GM19455 (cell line): Measurements from ENCODE around the gene RMP24.

Experiments
- ATAC-seq: cut with Tn5 transposase; IDR thresholded peaks from one replicate; pipeline ENCODE4 v1.9.1; 2021; ENCODE audit not compliant: unreplicated experiment

Gene RMP24

DNA sequence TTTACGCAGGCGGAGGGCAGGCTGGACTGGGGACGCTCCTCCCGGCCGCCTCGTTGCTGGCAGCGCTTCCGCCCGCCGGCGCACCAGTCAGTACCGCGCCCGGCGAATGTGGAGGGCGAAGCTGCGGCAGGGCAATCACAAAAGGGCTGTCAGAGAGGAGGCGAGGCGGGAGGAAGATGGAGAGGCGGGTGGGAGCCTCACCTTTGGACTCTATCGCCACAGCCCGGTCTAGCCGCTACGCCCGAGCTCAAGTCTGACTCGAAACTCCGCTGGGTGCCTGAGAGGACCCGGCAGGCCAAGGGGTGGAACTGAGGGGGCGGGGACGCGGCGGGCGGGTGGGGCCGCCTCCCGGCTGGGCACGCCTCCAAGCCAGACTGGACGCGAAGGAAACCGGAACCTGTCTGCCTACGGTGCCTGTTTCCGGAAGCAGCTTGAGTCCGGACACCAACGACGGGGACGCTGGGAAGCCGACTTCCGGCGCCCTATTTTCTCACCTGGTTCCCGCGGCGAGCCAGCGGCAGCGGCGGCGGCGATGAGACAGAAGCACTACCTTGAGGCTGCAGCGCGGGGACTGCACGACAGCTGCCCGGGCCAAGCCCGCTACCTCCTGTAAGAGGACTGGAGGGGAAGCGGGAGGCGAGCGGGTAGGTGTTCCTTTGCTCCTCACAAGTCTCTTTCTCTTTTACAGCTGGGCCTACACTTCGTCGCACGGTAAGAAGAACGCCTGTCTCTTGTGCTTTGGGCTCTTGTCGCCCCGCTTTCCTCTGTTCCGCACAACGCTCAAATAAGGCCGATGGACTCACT is at the start of gene RMP24:
Gene RMP24, plus strand, starts transcription at position 483 of the 804 bp plus-strand sequence.
- ATAC-seq, result peak; percentile 89

DNA sequence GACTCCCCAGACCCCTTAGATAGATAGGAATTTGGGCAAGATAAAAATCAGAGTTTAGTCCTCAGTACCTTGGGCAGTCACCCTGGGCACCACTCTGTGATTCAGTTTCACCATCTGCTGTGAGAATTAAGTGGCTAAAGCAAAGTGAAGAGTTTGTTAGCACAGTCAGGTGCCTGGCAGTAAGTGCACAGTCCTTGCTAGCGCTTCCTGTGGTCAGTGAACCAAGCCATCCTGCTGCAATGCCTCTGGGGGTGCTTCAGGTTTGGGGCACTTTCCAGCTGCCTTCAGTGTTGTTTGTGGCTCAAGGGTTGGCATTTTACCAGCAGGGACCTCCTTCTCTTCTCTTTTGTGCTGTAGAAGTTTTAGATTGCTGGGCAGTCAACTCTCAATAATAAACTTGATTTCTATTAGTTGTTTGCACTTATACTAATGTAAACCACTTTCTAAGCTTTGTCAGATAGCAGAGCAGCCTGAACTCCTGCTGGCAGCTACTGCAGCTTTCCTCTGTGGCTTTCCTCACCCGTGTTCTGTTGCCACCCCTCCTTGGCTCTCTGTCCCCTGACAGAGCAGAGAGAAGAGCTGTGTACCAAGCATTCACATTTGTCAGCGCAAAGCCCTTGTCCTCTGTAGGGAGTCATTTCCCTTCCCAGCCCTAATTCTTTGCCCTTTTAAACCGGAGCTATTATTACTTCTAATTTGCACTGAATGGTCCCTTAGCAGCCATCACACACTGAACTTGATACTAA is 48.4 kb upstream of the RMP24 start:
- ATAC-seq, result no peak

DNA sequence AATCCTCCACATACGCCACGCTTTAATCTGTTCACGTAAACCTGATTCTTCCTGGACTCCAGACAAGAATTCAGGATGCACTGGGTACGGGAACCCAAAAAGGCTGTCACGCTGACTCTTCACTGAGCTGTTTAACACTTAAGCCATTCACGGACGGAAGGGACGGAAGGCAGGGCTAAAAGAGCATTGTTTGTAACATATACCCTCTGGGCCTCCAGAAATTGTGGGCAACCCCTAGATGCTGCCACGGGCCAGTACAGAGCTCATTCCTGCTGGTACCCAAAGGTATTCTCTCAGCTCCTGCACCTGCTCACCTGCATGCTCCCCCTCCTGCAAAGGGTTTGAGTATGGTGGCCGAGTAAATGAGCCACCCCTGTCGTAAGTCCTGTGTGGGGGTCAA is 45.6 kb upstream of the RMP24 start:
- ATAC-seq, result no peak

DNA sequence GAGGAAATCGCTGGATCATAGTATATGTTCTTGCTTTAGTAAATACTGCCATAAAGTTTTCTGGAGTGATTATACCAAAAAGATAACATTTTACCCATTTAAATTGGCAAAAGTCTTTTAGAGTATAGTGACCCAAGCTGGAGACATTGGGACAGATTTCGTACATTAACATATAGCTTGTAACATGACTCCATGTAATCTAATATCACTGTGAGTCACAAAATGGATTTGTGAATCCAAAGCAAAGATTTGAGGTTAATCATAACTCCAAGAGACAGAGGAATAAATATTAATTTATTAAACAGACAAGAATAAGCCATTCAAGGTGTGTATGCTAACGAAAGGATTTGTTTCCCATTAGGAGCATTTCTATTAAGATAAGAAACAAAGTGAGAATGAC is 45.0 kb upstream of the RMP24 start:
- ATAC-seq, result no peak

DNA sequence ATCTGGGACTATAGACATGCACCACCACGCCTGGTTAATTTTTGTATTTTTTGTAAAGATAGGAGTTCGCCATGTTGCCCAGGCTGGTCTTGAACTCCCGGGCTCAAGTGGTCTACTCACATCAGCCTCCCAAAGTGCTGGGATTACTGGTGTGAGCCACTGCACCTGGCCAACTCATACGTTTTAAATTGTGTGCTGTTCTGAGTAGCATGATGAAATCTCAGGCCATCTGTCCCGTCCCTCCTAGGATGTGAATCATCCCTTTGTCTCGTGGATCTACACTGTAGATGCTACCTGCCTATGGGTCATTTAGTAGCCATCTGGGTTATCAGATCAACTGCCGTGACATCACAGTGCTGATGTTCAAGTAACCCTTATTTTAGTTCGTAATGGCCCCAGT is 38.5 kb upstream of the RMP24 start:
- no peak for ATAC-seq

DNA sequence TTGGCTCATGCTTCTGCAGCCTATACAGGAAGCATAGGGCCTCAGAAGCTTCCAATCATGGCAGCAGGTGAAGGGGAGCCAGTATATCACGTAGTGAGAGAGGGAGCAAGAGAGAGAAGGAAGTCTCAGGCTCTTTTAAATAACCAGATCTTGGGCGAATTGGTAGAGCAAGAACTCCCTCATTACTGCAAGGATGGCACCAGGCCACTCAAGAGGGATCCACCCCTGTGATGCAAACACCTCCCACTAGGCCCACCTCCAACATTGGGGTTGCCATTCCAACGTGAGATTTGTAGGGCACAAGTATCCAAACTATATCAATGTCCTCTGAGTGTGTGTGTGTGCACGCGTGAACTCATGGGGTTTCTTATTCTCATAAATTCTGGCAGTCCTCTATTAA is 37.6 kb upstream of the RMP24 start:
- no peak for ATAC-seq

DNA sequence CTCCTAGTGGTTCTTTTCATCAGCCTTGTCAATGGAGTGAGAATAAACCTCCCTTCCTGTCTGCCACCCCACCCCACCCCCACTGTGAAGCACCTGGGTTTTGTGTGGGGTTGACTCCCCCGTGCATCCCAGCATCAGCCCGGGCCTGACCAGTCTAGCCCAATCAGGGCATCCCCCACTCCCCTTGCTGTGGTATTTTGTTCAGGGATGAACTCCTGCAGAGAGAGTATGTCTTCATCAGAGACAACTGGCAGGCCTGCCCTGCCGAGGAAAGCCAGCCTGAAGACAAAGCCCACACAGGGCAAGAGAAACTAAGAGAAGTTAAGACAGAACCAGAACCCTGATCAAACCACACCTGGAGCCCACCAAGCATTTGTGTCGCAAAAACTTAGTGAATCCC is 36.7 kb upstream of the RMP24 start:
- no peak for ATAC-seq

DNA sequence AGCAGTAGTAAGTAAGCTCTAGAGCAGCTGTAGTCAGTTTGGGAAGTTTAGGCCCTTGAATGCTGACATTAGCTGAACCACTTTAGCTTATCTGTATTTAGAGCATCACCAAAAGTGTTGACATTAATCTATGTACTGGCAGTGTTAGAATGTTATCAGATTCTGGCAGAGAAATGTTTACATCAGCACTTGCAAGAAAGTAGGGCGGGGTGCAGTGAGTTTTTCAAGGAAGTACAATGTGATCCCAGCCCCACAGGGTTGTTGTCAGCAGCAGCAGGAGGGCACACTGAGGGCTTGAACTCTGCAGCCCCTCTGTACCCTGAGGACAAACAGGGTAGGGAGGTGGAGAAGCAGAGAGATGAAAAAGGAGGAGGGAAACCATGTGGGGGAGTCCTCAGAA is 35.5 kb upstream of the RMP24 start:
- no peak for ATAC-seq

DNA sequence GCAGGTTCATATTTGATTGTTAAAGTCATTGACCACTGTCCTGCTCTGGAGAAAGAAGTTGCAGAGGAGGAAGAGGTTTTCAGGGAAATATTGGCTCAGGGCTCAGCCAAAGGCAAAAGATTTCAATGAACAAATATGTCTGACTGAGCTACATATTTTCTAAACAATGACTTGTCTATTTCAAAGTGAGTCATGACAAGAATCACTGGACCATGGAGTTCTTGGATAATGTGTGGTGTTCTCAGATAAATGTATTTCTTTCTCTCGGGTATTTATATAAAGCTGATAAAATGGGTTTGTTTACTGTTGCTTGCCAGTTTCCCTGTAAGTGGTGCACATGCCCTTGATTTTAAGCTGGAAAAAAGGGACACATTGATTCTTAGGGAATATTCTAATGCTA is 34.3 kb upstream of the RMP24 start:
- ATAC-seq, result no peak

DNA sequence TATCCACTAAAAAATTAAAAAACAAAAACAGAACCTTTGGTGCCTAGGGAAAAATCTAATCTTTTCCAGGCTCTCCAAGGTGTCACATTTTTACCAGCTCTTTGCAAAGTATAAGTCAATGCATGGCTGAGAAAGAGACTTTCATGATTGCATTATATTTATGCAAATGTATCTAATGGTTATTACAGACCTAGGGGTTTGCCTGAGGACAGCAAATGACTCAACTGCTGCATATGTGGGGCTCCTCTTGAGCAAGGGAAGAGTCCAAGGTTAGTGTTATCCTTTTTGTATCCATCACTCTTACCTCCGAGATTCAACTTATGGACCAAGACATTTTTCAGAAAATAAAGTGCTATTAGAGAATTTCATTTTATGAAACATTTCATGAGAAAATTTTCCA is 33.9 kb upstream of the RMP24 start:
- ATAC-seq, result no peak

DNA sequence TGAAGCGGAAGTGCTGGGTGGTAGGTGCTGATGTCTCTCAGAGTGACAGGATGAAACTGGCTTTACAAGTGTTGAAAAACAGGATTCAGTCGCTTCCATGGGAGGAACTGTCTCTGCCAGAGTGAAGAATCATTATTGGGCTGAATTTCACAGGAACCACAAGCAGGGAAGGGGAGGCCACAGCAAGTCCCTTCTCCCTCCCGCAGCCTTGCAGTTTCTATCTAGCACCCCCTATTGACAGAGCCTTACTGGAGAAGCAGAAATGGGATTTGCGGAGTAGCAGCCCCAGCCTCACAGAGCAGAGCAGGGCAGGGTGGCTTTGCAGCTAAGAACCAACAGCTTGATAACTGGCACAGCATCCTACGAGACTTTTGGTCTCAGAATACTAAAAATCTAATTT is 33.3 kb upstream of the RMP24 start:
- ATAC-seq, result no peak

DNA sequence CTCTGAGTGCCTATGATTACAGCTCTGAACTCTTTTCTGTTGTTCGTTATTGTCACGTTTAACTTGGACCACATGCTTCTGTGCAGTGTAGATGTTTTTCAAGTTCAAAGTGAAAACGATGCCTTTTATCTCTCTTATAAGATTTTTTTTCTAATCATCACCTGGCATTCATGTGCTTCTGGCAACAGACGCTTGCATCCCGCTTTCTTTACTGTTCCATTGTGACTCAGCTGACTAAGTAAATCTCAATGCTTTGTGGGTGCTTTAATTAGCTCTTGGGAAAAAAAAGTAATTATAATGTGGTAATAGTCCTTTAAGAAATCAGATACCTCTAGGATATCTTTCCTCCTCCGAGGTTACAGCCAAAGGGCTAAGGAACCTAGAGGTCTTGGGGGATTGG is 31.2 kb upstream of the RMP24 start:
- no peak for ATAC-seq

DNA sequence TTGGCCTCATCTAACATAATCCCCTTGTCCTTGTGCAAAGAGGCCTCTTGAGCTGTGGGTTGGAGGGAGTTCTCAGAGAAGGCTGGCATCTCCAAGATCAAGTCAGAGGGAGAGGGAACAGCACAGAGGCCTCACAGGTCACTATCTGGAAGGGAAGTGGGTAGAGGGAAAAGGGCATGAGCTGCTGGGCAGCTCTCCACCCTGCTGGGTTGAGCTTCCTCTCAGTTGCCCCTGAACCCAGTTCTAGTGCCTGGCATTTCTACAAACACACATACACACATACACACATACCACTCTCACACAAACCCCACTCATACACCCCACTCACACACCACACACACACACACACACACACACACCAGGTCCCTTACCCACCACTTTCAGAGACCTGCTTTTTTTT is 30.3 kb upstream of the RMP24 start:
- no peak for ATAC-seq

DNA sequence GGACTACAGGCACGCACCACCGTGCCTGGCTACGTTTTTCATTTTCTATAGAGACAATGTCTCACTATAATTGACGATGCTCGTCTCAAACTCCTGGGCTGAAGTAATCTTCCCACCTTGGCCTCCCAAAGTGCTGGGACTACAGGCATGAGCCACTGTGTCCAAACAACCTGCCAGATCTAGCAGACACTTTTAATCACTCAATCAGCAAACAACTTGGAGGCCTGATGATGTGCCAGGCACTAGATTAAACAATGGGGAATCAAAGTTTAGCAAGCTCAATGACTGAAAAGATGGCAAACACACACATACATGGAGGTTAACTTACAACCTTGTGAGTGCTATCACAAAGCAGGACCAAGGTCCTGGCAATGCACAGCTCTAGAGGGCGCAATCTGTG is 29.8 kb upstream of the RMP24 start:
- ATAC-seq, result no peak

DNA sequence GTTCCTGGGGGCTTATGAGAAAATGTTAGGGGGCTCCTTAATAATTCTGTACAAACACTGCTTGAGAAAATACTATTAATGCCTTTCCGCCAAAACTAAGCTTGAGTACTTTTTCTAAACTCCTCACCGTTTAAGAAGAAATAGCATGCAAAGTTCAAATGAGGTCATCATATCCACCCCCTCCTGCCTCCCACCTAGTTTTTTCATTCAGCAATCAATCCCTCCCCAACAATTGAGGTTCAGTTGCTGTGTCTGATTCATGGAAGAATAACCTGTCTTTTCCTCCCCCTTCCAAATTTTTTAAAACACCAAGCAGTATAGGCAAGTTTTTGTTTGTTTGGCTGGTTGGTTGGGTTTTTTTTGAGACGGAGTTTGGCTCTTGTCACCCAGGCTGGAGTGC is 24.4 kb upstream of the RMP24 start:
- no peak for ATAC-seq

DNA sequence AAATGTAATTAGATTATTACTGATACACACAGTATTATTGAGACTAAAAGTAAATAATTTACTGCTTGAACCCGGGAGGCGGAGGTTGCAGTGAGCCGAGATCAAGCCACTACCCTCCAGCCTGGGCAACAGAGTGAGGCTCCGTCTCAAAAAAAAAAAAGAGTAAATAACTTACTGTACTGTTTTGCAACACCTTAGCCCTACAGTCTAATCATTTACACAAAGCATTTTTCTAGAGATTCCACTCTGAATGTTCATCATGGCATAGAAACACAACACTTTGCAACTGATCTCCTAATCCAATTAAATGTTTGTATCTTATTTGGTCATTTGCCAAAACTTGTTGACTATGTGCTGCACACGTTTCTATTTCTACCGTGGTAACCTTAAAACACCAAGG is 23.4 kb upstream of the RMP24 start:
- no peak for ATAC-seq

DNA sequence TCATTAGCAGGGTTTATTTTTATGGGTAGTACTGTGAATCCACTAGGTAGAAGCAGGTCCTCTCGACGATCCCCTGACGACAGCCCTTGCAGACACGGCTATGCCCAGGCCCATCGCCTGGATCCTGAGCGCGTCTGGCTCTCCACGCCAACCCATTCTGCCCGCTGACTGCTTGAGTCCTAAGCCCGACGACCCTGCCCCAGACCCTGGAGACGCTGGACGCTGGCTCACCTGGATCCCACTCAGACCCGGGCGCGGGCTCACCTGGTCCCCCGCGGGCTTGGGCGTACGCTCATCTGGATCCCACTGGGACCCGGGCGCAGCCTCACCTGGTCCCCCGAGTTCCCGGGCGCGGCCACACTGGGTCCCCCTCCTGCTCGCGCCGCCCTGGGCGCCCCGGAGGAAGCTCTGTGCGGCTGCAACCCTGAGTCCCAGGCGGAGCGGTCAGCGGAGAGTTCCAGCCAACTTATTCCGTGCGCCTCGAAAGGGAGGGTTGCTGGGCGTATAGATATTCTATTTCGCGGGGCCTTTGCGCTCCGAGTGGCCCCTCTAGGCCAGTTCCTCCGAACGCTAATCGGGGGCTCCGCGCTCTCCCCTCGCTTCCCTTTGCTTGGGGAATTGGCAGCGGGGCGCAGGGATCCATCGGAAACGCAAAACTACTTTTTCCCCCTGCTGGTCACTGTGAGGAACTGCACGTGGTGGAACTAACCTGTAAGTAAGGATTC is 22.4 kb upstream of the RMP24 start:
- peak; percentile 75 for ATAC-seq

DNA sequence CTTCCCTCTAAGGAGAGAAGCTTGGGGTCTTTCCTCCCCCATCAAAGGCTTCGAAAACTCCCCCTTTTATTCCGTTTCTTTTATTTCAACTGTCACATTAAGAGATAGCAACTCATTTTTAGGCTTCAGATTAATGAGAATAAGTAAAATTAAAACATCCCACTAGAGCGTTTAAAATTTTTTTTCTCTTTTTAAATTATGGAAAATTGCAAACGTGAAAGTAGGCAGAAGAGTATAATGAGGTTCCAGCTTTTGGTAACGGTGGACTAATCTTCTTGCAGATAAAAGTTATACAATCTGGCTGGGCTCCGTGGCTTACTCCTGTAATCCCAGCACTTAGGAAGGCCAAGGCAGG is 21.9 kb upstream of the RMP24 start:
- ATAC-seq, result no peak

DNA sequence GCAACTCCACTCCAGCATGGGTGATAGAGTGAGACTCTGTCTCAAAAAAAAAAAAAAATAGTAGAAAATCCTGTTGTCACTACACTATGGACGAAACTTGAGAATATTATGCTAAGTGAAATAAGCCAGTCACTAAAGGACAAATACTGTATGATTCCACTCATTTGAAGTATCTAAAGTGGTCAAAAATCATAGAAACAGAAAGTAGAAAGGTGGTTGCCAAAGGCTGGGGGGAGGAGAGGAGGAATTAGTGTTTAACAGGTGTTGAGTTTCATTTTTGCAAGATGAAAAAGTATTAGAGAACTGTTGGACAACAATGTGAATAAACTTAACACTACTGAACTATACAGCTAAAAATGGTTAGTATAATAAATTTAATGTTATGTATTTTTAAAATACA is 18.8 kb upstream of the RMP24 start:
- peak; percentile 65 for ATAC-seq

DNA sequence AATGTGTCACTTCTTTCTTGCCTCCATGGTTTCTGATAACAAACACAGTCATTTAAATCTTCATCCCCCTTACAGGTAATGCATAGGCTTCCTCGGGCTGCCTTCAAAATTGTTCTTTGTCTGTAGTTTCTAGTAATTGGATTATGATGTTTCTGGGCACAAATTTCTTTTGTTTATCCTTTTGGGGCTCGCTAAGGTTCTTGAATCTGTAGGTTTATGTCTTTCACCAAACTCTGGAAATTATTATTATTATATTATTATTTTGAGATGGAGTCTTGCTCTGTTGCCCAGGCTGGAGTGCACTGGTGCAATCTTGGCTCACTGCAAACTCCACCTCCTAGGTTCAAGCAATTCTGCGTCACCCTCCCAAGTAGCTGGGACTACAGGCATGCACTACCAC is 16.3 kb upstream of the RMP24 start:
- ATAC-seq, result no peak

DNA sequence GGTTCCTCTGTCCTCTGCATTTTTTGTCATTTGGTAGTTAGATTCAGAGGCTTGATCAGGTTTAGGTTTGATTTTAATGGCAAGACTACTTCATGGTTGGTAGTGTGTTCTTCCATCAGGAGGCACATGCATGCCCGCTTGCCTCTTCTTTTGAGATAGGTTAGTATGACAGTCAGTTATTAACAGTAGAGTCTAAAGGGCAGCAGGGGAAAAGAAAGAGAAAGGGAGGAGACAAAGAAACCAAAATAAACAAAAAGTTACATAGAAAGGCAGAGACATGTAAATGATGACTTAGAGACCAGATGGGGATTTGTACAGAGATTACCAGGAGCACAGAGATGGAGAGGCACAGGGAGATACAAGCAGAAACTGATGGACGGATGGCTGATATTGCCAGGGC is 10.2 kb upstream of the RMP24 start:
- ATAC-seq, result no peak

DNA sequence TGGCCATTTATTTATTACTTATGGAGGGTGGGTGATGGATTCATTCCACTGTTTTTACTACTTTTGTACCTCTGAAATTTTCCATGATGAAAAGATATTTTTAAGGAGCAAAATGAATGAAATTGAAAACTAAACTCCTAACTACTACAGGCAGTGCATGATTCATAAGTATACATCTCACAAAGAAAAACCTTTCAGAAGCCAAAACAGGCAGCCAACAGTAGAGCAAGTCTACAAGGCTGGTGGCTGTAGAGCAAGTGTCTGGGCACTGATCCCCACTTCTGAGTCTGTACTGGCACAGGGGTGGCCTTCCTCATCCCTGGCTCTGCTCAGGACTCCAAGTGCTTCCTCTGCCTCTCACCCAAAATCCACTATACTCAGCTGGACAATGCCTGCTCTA is 8.2 kb upstream of the RMP24 start:
- ATAC-seq, result no peak
